MM.1S (cell line): Measurements from ENCODE around the gene CLOCK.

Experiments used
- DNase-seq: peaks from one replicate; pipeline ENCODE4 v3.0.0-alpha.2; 2015
- H2AFZ ChIP-seq: fragments of 300-600 bp; sonication (generic); 2 replicates; pipeline ENCODE4 v1.6.0; 2016; ENCODE audit warnings: antibody characterized with exemption, low read length
- H3F3A ChIP-seq: fragments of 300-600 bp; sonication (generic); 2 replicates; pipeline ENCODE4 v1.6.1; 2016; ENCODE audit warnings: mild to moderate bottlenecking, antibody characterized with exemption, low read length, moderate library complexity, mixed read lengths; ENCODE audit not compliant: insufficient read depth
- H3K27ac ChIP-seq: fragments of 300-600 bp; sonication (generic); 2 replicates; pipeline ENCODE4 v1.5.1; 2016; ENCODE audit warnings: mild to moderate bottlenecking, low read length
- H3K27me3 ChIP-seq: fragments of 300-600 bp; sonication (generic); replicated peaks from 2 replicates; pipeline ENCODE4 v1.6.0; 2016; ENCODE audit warnings: low read length; ENCODE audit not compliant: insufficient read depth
- H3K36me3 ChIP-seq: fragments of 300-600 bp; sonication (generic); replicated peaks from 2 replicates; pipeline ENCODE4 v1.6.1; 2016; ENCODE audit warnings: mild to moderate bottlenecking, low read length, mixed read lengths; ENCODE audit not compliant: insufficient read depth
- H3K4me1 ChIP-seq: fragments of 300-600 bp; sonication (generic); 2 replicates; pipeline ENCODE4 v1.6.1; 2016; ENCODE audit warnings: low read length, mixed read lengths
- H3K4me2 ChIP-seq: fragments of 300-600 bp; sonication (generic); 2 replicates; pipeline ENCODE4 v1.6.0; 2016; ENCODE audit warnings: low read depth, low read length
- H3K4me3 ChIP-seq: fragments of 300-600 bp; sonication (generic); 2 replicates; pipeline ENCODE4 v1.5.1; 2016; ENCODE audit warnings: low read length, mixed read lengths
- H3K79me2 ChIP-seq: fragments of 300-600 bp; sonication (generic); 2 replicates; pipeline ENCODE4 v1.6.1; 2016; ENCODE audit warnings: mixed run types, low read length, mixed read lengths
- H3K9ac ChIP-seq: fragments of 300-600 bp; sonication (generic); 2 replicates; pipeline ENCODE4 v1.6.1; 2016; ENCODE audit warnings: low read length, mixed read lengths
- H3K9me2 ChIP-seq: fragments of 300-600 bp; sonication (generic); replicated peaks from 2 replicates; pipeline ENCODE4 v1.6.1; 2016; ENCODE audit warnings: mild to moderate bottlenecking, low read length, mixed read lengths; ENCODE audit not compliant: insufficient read depth
- H3K9me3 ChIP-seq: fragments of 300-600 bp; sonication (generic); replicated peaks from 2 replicates; pipeline ENCODE4 v1.6.1; 2016; ENCODE audit warnings: mild to moderate bottlenecking, low read length, mixed read lengths; ENCODE audit not compliant: insufficient read depth
- H4K20me1 ChIP-seq: fragments of 300-600 bp; sonication (generic); 2 replicates; pipeline ENCODE4 v1.6.1; 2016; ENCODE audit warnings: mild to moderate bottlenecking, low read length, moderate library complexity, mixed read lengths; ENCODE audit not compliant: insufficient read depth
- CTCF ChIP-seq: fragments of 300-600 bp; sonication (generic); IDR thresholded peaks from 2 replicates; pipeline ENCODE4 v1.5.1; 2016; ENCODE audit warnings: antibody characterized with exemption, low read length, mixed read lengths
- EZH2 ChIP-seq: fragments of 300-600 bp; sonication (generic); optimal IDR thresholded peaks from 2 replicates; pipeline ENCODE3; 2017; ENCODE audit warnings: low read depth, mild to moderate bottlenecking, antibody characterized with exemption, low read length, mixed read lengths
- EZH2phosphoT487 ChIP-seq: fragments of 300-600 bp; sonication (generic); IDR thresholded peaks from 2 replicates; pipeline ENCODE4 v1.6.1; 2018; ENCODE audit warnings: antibody characterized with exemption, low read length

Gene CLOCK

GRCh38 chr4:55485821-55486220 lies 60.9 kb downstream of the CLOCK start:
- H3K27ac ChIP-seq, result no peak overlapping the region
- H3K27me3 ChIP-seq, result no peaks in the 10 kb centered on the region
- H3K79me2 ChIP-seq, result peaks cover 3% of the 10 kb centered on the region; the same call in 1 of the 2 replicates
- H3K9ac ChIP-seq, result no peak overlapping the region
- no peak overlapping the region for H3K4me3 ChIP-seq
- no peaks in the 10 kb centered on the region for H4K20me1 ChIP-seq
- no peak overlapping the region for H2AFZ ChIP-seq
- H3K36me3 ChIP-seq, result no peaks in the 10 kb centered on the region
- TF ChIP-seq CTCF (no peak), EZH2 (no peak), EZH2phosphoT487 (no peak)
- no peak overlapping the region for H3K4me2 ChIP-seq
- no peaks in the 10 kb centered on the region for H3K4me1 ChIP-seq
- no peak for DNase-seq
- no peaks in the 10 kb centered on the region for H3F3A ChIP-seq
- no peaks in the 10 kb centered on the region for H3K9me3 ChIP-seq
- H3K9me2 ChIP-seq, result no peaks in the 10 kb centered on the region

GRCh38 chr4:55483315-55483714 lies 63.4 kb downstream of the CLOCK start:
- Histone ChIP-seq H3K27me3 (no peaks in the 10 kb centered on the region), H3K9me3 (no peaks in the 10 kb centered on the region), H3K9ac (no peak overlapping the region), H3K79me2 (no peaks in the 10 kb centered on the region), H3K4me2 (no peak overlapping the region), H3K4me3 (no peak overlapping the region), H3K27ac (no peak overlapping the region), H2AFZ (no peak overlapping the region), H3F3A (no peaks in the 10 kb centered on the region), H4K20me1 (no peaks in the 10 kb centered on the region), H3K9me2 (no peaks in the 10 kb centered on the region), H3K4me1 (no peaks in the 10 kb centered on the region), H3K36me3 (no peaks in the 10 kb centered on the region)
- no peak for DNase-seq
- no peak for TF ChIP-seq EZH2phosphoT487
- no peak for TF ChIP-seq CTCF
- no peak for TF ChIP-seq EZH2

DNA sequence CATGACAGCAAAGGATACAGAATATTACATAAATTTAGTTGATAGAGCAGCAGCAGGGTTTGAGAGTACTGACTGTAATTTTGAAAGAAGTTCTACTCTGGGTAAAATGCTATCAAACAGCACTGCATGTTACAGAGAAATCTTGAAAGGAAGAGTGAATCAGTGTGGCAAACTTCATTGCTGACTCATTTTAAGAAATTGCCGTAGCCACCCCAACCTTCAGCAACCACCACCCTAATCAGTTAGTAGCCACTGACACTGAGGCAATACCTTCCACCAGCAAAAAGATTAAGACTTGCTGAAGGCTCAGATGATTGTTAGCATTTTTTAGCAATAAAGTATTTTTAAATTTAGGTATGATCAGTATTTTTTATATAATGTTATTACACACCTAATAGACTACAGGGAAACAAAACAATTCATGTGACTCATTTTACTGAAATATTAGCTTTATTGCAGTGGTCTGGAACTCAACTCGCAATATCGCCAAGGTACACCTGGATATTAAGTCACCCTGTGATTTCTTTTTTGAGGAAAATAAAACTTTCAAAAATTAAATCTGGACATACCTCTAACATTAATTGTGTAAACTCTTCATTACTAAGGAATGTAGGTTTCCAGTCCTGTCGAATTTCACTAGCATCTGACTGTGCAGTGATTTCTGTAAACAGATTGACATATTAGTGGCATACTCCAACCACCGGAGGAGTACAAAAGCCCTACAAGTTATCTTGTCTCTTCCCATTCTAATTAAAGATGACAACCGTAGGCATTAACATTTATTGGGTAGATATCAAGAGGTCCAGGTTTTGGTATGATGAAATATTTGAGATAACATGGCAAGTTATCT lies 71.1 kb downstream of the CLOCK start:
- no peaks in the 10 kb centered on the region for H3K9me3 ChIP-seq
- no peak overlapping the region for H3K27ac ChIP-seq
- no peaks in the 10 kb centered on the region for H3K27me3 ChIP-seq
- no peaks in the 10 kb centered on the region for H4K20me1 ChIP-seq
- TF ChIP-seq EZH2 (no peak), EZH2phosphoT487 (no peak), CTCF (no peak)
- H2AFZ ChIP-seq, result no peak overlapping the region
- no peak overlapping the region for H3K9ac ChIP-seq
- no peaks in the 10 kb centered on the region for H3K4me1 ChIP-seq
- no peaks in the 10 kb centered on the region for H3K79me2 ChIP-seq
- no peak overlapping the region for H3K4me2 ChIP-seq
- H3F3A ChIP-seq, result no peaks in the 10 kb centered on the region
- H3K36me3 ChIP-seq, result no peaks in the 10 kb centered on the region
- no peak for DNase-seq
- no peaks in the 10 kb centered on the region for H3K9me2 ChIP-seq
- H3K4me3 ChIP-seq, result no peak overlapping the region
